ENCODE data around the gene LEUTX.
A peak's percentile ranks its signal among the peaks of the same experiment; 100 is the strongest.

DNA sequence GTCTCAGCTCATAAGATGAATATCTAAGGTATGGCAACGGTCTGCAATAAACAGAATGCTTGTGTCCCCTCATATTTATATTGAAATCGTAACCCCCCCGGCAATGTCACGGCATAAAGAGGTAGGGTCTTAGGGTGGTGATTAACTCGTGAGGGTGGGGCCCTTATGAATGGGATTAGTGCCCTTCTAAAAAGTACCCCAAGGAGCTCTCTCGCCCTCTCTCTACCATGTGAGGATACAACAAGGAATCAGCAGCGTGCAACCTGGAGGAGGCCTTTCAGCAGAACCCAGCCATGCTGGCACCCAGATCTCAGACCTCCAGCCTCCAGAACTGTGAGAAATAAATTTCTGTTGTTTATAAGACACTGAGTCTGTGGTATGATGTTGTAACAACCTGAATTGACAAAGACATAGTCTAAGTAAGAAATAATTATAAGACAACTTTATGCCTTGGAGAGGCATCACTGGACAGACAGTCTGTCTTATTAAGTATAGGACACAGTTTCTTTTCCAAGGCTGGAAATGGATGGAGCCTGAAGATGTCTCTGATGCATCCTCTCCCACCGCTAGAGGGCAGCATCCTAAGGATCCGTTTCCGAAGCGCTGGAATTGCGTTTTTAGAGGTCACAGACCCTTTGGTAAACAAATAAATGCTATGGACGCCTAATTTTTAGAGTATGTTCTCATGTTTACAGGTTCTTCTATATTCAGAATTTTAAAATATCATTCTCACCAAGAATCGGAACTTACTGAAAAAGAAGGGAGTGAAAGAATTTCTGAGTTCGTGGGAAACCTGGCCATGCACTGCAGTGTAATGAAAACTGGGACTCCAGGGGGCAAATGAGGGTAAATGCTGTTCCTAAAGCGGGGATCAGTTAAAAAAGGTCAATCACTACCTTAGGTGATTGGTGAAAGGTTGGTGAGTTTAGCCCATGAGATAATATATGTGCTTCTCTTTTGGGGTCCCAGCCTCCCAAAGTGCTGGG, 13.3 kb upstream of the LEUTX start:
- TF ChIP-seq RXRA (IDR thresholded peaks at IDR 0.05; ENCODE audit: borderline replicate concordance, low read depth), result no peak
- TF ChIP-seq, protein P1, sequence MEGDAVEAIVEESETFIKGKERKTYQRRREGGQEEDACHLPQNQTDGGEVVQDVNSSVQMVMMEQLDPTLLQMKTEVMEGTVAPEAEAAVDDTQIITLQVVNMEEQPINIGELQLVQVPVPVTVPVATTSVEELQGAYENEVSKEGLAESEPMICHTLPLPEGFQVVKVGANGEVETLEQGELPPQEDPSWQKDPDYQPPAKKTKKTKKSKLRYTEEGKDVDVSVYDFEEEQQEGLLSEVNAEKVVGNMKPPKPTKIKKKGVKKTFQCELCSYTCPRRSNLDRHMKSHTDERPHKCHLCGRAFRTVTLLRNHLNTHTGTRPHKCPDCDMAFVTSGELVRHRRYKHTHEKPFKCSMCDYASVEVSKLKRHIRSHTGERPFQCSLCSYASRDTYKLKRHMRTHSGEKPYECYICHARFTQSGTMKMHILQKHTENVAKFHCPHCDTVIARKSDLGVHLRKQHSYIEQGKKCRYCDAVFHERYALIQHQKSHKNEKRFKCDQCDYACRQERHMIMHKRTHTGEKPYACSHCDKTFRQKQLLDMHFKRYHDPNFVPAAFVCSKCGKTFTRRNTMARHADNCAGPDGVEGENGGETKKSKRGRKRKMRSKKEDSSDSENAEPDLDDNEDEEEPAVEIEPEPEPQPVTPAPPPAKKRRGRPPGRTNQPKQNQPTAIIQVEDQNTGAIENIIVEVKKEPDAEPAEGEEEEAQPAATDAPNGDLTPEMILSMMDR (IDR thresholded peaks at IDR 0.05), result peak; percentile 90
- TF ChIP-seq, protein P2, sequence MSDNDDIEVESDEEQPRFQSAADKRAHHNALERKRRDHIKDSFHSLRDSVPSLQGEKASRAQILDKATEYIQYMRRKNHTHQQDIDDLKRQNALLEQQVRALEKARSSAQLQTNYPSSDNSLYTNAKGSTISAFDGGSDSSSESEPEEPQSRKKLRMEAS (IDR thresholded peaks at IDR 0.05; ENCODE audit: low read depth), result no peak
